GM19025 (cell line): ENCODE data around the gene ZNF451.
"Not testable (repeated sequence)": the region's sequence is repeated elsewhere in the genome, so short reads cannot be mapped to it uniquely, and the experiment has no call there.

ENCODE experiments used
- ATAC-seq: cut with Tn5 transposase; IDR thresholded peaks from one replicate; pipeline ENCODE4 v1.9.1; 2021; ENCODE audit warnings: mild to moderate bottlenecking, low read depth, moderate library complexity; ENCODE audit not compliant: unreplicated experiment

ZNF451 gene

GRCh38 chr6:57089687-57090457 lies at the start of gene ZNF451:
Gene ZNF451 (plus strand): TSS chr6:57090188. CDS start chr6:57090254, 66 bp downstream.
- ATAC-seq: peak; percentile 93

- not testable (repeated sequence) for ATAC-seq
These were observed 45.9 kb upstream of the ZNF451 start for GRCh38 chr6:57044061-57044460.

- no peak for ATAC-seq
These were observed 45.4 kb upstream of the ZNF451 start for GRCh38 chr6:57044568-57044967.

- peak; percentile 96 for ATAC-seq
These were observed 43.4 kb upstream of the ZNF451 start, which contains the start of gene KIAA1586 for GRCh38 chr6:57046332-57047256. Gene KIAA1586 (plus strand): TSS chr6:57046693. CDS start chr6:57046756, 63 bp downstream.

- ATAC-seq: peak; percentile 20
These were observed 42.8 kb upstream of the ZNF451 start for GRCh38 chr6:57047257-57047585.

GRCh38 chr6:57047859-57048258 lies 42.1 kb upstream of the ZNF451 start:
- ATAC-seq: not testable (repeated sequence)

GRCh38 chr6:57048577-57048976 lies 41.4 kb upstream of the ZNF451 start:
- no peak for ATAC-seq

- ATAC-seq: no peak
These were observed 26.1 kb upstream of the ZNF451 start for GRCh38 chr6:57063847-57064246.

GRCh38 chr6:57064809-57065208 lies 25.2 kb upstream of the ZNF451 start:
- ATAC-seq: no peak

- no peak for ATAC-seq
These were observed 21.9 kb upstream of the ZNF451 start for GRCh38 chr6:57068061-57068460.

- ATAC-seq: no peak
These were observed 20.8 kb upstream of the ZNF451 start for GRCh38 chr6:57069228-57069627.

GRCh38 chr6:57069920-57070331 lies 20.1 kb upstream of the ZNF451 start:
- ATAC-seq: no peak

GRCh38 chr6:57072108-57072507 lies 17.9 kb upstream of the ZNF451 start:
- no peak for ATAC-seq

- no peak for ATAC-seq
These were observed 15.6 kb upstream of the ZNF451 start for GRCh38 chr6:57074383-57074782.

- no peak for ATAC-seq
These were observed 14.9 kb upstream of the ZNF451 start for GRCh38 chr6:57075092-57075491.

- no peak for ATAC-seq
These were observed 11.3 kb upstream of the ZNF451 start for GRCh38 chr6:57078531-57079207.

GRCh38 chr6:57085471-57085870 lies 4.5 kb upstream of the ZNF451 start:
- no peak for ATAC-seq

GRCh38 chr6:57086843-57087242 lies 3.1 kb upstream of the ZNF451 start:
- no peak for ATAC-seq

- ATAC-seq: no peak
These were observed 2.1 kb upstream of the ZNF451 start for GRCh38 chr6:57087916-57088315.

- no peak for ATAC-seq
These were observed 723 bp upstream of the ZNF451 start for GRCh38 chr6:57089265-57089664.
